Progenitor cell of endocrine pancreas (in vitro differentiated cells): ENCODE results near the gene DENND6B. TPM values are rescaled to one million over a fixed set of nuclear protein-coding genes. Genes with fewer than 3 reads are reported as not detected.

Experiments
- DNase-seq: peaks from one replicate; pipeline ENCODE4 v3.0.0; 2021; ENCODE audit warnings: low spot score; ENCODE audit not compliant: unreplicated experiment
- H3K27ac Mint-ChIP-seq: 2 replicates; pipeline ENCODE4 v1.8.0; 2021; ENCODE audit warnings: mild to moderate bottlenecking, moderate library complexity, mixed read lengths
- H3K27me3 Mint-ChIP-seq: 2 replicates; pipeline ENCODE4 v1.8.0; 2021; ENCODE audit warnings: mixed read lengths
- H3K36me3 Mint-ChIP-seq: 2 replicates; pipeline ENCODE4 v1.8.0; 2022; ENCODE audit warnings: mixed read lengths; ENCODE audit not compliant: insufficient read depth
- H3K4me1 Mint-ChIP-seq: 2 replicates; pipeline ENCODE4 v1.8.0; 2021; ENCODE audit warnings: low read depth, mixed read lengths
- H3K4me3 Mint-ChIP-seq: 2 replicates; pipeline ENCODE4 v1.8.0; 2021; ENCODE audit warnings: low read depth, mild to moderate bottlenecking, moderate library complexity, mixed read lengths
- H3K9me3 Mint-ChIP-seq: 2 replicates; pipeline ENCODE4 v1.8.0; 2021; ENCODE audit warnings: low read depth, mixed read lengths
- CTCF ChIP-seq: fragments of 200-600 bp; sonication (generic); IDR thresholded peaks from one replicate; pipeline ENCODE4 v1.5.0; 2021; ENCODE audit warnings: antibody characterized with exemption, mild to moderate bottlenecking; ENCODE audit not compliant: unreplicated experiment
- total RNA-seq: library from RNA; stranded (reverse); gene quantifications from 2 replicates; pipeline ENCODE4 v1.2.1, GENCODE V29; 2021

The DENND6B gene
- total RNA-seq, 1 donor from 2014 or later: 36.4 TPM

- Mint-ChIP-seq H3K9me3 (no peaks in the 10 kb centered on the region), H3K36me3 (no peaks in the 10 kb centered on the region), H3K4me3 (peak overlapping the region; percentile 44), H3K27me3 (no peaks in the 10 kb centered on the region), H3K27ac (no peak overlapping the region), H3K4me1 (peaks cover 3% of the 10 kb centered on the region)
- no peak for TF ChIP-seq CTCF
- DNase-seq: no peak
Measured at GRCh38 chr22:50343541-50343935, 16.7 kb upstream of the DENND6B start.

- no peaks in the 10 kb centered on the region for H3K27me3 Mint-ChIP-seq
- peak within 1 kb of the TSS; percentile 81 for H3K4me3 Mint-ChIP-seq
- no peak for TF ChIP-seq CTCF
- H3K4me1 Mint-ChIP-seq: peaks cover 3% of the 10 kb centered on the region
- no peaks in the 10 kb centered on the region for H3K9me3 Mint-ChIP-seq
- DNase-seq: peak; percentile 78
- peak within 1 kb of the TSS; percentile 94 for H3K27ac Mint-ChIP-seq
- H3K36me3 Mint-ChIP-seq: no peaks in the 10 kb centered on the region
Measured at GRCh38 chr22:50342651-50343540, 16.1 kb upstream of the DENND6B start, which contains the start of gene PPP6R2. PPP6R2 (plus strand) TSS chr22:50343327; CDS start chr22:50393909, 50,582 bp downstream.

GRCh38 chr22:50341977-50342650 lies 15.3 kb upstream of the DENND6B start:
- H3K4me1 Mint-ChIP-seq: peaks cover 3% of the 10 kb centered on the region
- H3K9me3 Mint-ChIP-seq: no peaks in the 10 kb centered on the region
- H3K27me3 Mint-ChIP-seq: no peaks in the 10 kb centered on the region
- peak; percentile 98 for TF ChIP-seq CTCF
- DNase-seq: peak; percentile 87
- no peaks in the 10 kb centered on the region for H3K36me3 Mint-ChIP-seq
- peak overlapping the region; percentile 81 for H3K4me3 Mint-ChIP-seq
- peak overlapping the region; percentile 94 for H3K27ac Mint-ChIP-seq

GRCh38 chr22:50339945-50340879 lies 13.4 kb upstream of the DENND6B start:
- Mint-ChIP-seq H3K27me3 (no peaks in the 10 kb centered on the region), H3K4me3 (no peak overlapping the region), H3K4me1 (peaks cover 1% of the 10 kb centered on the region), H3K9me3 (no peaks in the 10 kb centered on the region), H3K36me3 (no peaks in the 10 kb centered on the region), H3K27ac (no peak overlapping the region)
- no peak for TF ChIP-seq CTCF
- DNase-seq: no peak
